ENCODE results near the gene OVCA2.
A peak's percentile ranks its signal among the peaks of the same experiment; 100 is the strongest.

DNA sequence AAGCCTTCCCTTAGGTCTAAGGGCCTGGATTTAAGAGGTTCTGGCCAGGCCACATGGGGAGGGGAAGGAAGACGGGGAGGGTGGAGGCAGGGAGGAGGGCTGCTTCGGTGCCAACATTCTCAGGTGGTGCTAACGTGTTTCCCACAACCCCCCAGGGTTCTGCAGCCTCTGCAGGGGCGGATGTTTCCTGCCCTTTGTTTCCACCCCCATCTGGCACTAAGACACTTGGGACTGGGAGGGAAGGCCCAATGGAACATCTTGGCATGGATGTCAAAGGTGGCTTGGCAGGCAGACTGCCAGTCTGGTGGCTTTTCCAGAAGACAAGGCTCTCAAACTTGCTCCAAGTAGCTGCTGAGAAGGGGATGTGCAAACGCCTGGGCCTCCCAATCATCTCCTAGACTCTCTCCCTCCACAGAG is 25.8 kb downstream of the OVCA2 start:
- TF ChIP-seq, protein P1, sequence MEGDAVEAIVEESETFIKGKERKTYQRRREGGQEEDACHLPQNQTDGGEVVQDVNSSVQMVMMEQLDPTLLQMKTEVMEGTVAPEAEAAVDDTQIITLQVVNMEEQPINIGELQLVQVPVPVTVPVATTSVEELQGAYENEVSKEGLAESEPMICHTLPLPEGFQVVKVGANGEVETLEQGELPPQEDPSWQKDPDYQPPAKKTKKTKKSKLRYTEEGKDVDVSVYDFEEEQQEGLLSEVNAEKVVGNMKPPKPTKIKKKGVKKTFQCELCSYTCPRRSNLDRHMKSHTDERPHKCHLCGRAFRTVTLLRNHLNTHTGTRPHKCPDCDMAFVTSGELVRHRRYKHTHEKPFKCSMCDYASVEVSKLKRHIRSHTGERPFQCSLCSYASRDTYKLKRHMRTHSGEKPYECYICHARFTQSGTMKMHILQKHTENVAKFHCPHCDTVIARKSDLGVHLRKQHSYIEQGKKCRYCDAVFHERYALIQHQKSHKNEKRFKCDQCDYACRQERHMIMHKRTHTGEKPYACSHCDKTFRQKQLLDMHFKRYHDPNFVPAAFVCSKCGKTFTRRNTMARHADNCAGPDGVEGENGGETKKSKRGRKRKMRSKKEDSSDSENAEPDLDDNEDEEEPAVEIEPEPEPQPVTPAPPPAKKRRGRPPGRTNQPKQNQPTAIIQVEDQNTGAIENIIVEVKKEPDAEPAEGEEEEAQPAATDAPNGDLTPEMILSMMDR (IDR thresholded peaks at IDR 0.05): no peak
- TF ChIP-seq POLR2A (IDR thresholded peaks at IDR 0.05) (no peak), POLR2AphosphoS5 (IDR thresholded peaks at IDR 0.05) (peak in 1 of 2 donors; percentile 26)

All from upper lobe of left lung (tissue), 4 donors.